Bone marrow (tissue), 2 donors: ENCODE data around the gene DDX39A.

Experiments
- DNase-seq, 2 donors: peaks; one replicate each; lab custom pipeline; 2025; lab: John Stamatoyannopoulos, UW

The DDX39A gene

DNA sequence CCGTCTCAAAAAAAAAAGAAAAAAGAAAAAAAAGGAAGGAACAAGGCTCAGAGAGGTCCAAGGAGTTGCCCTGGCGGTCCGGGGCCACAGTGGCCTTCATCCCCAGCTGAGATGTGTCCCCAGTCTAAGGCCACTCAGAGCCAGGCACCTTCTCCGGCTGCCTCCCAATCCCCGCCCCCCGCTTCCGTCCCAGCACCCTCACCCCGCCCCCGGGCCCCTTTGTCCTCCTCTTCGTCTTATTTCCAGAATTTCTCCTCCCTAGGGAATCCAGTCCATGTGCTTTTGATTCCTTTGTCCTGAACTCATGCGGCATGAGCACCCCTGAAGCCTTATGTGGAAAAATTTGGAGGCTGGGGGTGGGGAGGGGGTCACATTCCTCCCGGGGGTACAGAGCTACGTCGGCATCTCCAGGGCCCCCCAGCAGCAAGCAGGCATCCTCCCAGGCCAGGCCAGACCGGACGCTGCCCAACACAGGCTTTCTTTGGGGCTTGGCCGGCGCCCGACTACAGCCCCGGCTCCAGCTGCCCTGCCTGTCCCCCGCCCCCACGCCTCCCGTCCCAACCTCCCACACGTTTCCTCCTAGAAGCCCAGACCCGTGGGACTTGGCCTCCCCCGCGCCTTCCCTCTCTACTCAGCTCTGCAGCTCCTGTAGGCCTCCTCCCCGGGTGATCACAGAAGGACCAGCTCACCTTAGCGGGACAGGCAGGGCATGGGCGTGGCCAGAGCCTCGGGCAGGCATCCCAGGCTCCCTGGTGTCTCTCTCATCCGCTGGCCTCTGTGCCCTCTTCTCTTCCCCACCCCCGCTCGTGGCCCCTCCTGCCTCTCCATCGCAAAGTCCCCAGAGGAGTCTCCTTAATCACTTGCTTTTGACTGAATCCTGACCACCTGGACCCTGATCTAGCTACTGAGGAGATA lies 55.7 kb downstream of the DDX39A start:
- DNase-seq, result no peak

DNA sequence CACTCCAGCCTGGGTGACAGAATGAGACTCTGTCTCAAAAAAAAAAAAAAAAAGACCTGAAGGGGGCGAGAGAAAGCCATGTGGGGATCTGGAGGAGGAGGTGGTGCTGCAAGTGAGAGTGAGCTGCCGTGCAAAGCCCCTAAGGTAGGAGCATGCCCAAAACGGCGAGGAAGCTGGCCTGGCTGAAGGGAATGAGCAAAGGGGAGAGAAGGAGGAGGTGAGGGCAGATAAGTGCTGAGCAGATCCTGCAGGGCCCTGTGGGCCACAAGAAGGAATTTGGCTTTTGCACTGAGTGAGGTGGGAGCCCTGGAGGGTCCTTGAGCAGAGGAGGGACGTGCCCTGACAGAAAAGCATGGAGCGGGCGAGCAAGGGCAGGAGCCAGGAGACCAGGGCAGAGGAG lies 57.3 kb downstream of the DDX39A start:
- peak in 1 of 2 donors; percentile 56 for DNase-seq
